Measurements from ENCODE around the gene ZNF845. TPM values are rescaled to one million over a fixed set of nuclear protein-coding genes. Genes with fewer than 3 reads are reported as not detected.

Gene ZNF845
- total and polyA plus RNA-seq, 2 experiments from 2014 or later, result 5.5 to 22.1 TPM

GRCh38 chr19:53389978-53390377 is 56.4 kb downstream of the ZNF845 start:
- peaks cover 17% of the 10 kb centered on the region for H3K27me3 Mint-ChIP-seq (ENCODE audit: insufficient read depth, low read depth, poor library complexity)
- Histone ChIP-seq H3K79me2 (replicated peaks; ENCODE audit: insufficient read depth) (no peaks in the 10 kb centered on the region), H4K20me1 (replicated peaks; ENCODE audit: insufficient read depth) (no peaks in the 10 kb centered on the region; the same call in 1 of the 2 replicates), H3F3A (replicated peaks; ENCODE audit: low read depth) (peaks cover 7% of the 10 kb centered on the region), H3K36me3 (ENCODE audit: insufficient read depth) (peaks cover 15% of the 10 kb centered on the region), H3K4me1 (ENCODE audit: insufficient read depth) (peaks cover 36% of the 10 kb centered on the region), H3K9me2 (ENCODE audit: insufficient read depth) (peaks cover 3% of the 10 kb centered on the region; the same call in 1 of the 2 replicates), H3K4me2 (peak overlapping the region; percentile 79), H3K27ac (ENCODE audit: low read depth) (peak overlapping the region; percentile 78), H3K27me3 (ENCODE audit: insufficient read depth) (no peaks in the 10 kb centered on the region), H2AFZ (no peak overlapping the region), H3K4me3 (peak overlapping the region; percentile 53)
- peaks cover 23% of the 10 kb centered on the region for H3K36me3 Mint-ChIP-seq (ENCODE audit: low read depth)
- H3K4me3 Mint-ChIP-seq, result peak overlapping the region; percentile 9; the same call in 1 of the 3 replicates
- DNase-seq (ENCODE audit: low spot score) (peak; percentile 98), ATAC-seq (peak; percentile 68)
- H3K9me3 Mint-ChIP-seq, result peaks cover 7% of the 10 kb centered on the region
- TF ChIP-seq POLR2AphosphoS5 (IDR thresholded peaks at IDR 0.05; ENCODE audit: low read depth) (peak; percentile 91), ETS1 (IDR thresholded peaks at IDR 0.05) (no peak)
- H3K27ac Mint-ChIP-seq, result no peak overlapping the region
- peaks cover 19% of the 10 kb centered on the region for H3K4me1 Mint-ChIP-seq

DNA sequence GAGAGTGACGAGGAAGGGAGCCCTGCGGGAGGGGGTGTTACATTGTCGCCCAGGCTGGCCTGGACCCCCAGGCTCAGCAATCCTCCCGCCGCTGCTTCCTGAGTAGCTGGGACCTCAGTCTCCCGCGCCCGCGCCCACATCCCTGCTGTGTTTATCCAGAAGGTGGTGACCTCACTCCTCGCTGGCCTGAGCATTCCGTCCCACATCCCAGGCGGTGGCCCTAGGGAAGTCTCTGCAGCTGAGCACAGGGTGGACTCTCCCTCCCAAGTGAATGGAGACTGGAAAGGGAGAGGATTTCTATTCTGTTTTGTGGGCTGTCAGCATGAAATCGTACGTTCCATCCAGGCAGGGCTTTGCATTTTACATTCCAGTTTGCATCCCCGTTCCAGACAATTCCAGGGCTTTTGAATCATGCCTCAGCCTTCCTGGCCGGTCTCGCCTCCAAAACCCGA is 61.0 kb downstream of the ZNF845 start:
- Histone ChIP-seq H4K20me1 (replicated peaks; ENCODE audit: insufficient read depth) (peaks cover 9% of the 10 kb centered on the region; the same call in 1 of the 2 replicates), H3K27ac (ENCODE audit: low read depth) (peak overlapping the region; percentile 89), H3K27me3 (ENCODE audit: insufficient read depth) (no peaks in the 10 kb centered on the region), H3K4me2 (peak overlapping the region; percentile 100), H3K4me1 (ENCODE audit: insufficient read depth) (peaks cover 39% of the 10 kb centered on the region), H3K9me2 (ENCODE audit: insufficient read depth) (peaks cover 3% of the 10 kb centered on the region; the same call in 1 of the 2 replicates), H2AFZ (peak overlapping the region; percentile 29), H3K36me3 (ENCODE audit: insufficient read depth) (peaks cover 6% of the 10 kb centered on the region; the same call in 1 of the 2 replicates), H3K79me2 (replicated peaks; ENCODE audit: insufficient read depth) (peaks cover 15% of the 10 kb centered on the region), H3F3A (replicated peaks; ENCODE audit: low read depth) (peaks cover 3% of the 10 kb centered on the region; the same call in 1 of the 2 replicates), H3K4me3 (peak overlapping the region; percentile 97)
- peak overlapping the region; percentile 98 for H3K4me3 Mint-ChIP-seq
- peak overlapping the region; percentile 88 for H3K27ac Mint-ChIP-seq
- H3K27me3 Mint-ChIP-seq (ENCODE audit: insufficient read depth, low read depth, poor library complexity), result peaks cover 21% of the 10 kb centered on the region
- H3K9me3 Mint-ChIP-seq, result no peaks in the 10 kb centered on the region
- DNase-seq (ENCODE audit: low spot score), result peak; percentile 84
- TF ChIP-seq, protein P1, sequence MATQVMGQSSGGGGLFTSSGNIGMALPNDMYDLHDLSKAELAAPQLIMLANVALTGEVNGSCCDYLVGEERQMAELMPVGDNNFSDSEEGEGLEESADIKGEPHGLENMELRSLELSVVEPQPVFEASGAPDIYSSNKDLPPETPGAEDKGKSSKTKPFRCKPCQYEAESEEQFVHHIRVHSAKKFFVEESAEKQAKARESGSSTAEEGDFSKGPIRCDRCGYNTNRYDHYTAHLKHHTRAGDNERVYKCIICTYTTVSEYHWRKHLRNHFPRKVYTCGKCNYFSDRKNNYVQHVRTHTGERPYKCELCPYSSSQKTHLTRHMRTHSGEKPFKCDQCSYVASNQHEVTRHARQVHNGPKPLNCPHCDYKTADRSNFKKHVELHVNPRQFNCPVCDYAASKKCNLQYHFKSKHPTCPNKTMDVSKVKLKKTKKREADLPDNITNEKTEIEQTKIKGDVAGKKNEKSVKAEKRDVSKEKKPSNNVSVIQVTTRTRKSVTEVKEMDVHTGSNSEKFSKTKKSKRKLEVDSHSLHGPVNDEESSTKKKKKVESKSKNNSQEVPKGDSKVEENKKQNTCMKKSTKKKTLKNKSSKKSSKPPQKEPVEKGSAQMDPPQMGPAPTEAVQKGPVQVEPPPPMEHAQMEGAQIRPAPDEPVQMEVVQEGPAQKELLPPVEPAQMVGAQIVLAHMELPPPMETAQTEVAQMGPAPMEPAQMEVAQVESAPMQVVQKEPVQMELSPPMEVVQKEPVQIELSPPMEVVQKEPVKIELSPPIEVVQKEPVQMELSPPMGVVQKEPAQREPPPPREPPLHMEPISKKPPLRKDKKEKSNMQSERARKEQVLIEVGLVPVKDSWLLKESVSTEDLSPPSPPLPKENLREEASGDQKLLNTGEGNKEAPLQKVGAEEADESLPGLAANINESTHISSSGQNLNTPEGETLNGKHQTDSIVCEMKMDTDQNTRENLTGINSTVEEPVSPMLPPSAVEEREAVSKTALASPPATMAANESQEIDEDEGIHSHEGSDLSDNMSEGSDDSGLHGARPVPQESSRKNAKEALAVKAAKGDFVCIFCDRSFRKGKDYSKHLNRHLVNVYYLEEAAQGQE (IDR thresholded peaks at IDR 0.05; ENCODE audit: unreplicated experiment), result no peak
- TF ChIP-seq ZNF331 (CRISPR knock-in tag; IDR thresholded peaks at IDR 0.05; ENCODE audit: low read depth) (no peak), ETS1 (IDR thresholded peaks at IDR 0.05) (peak; percentile 27; the same call in 1 of the 2 replicates), CREB1 (CRISPR knock-in tag; IDR thresholded peaks at IDR 0.05; ENCODE audit: low read depth) (no peak), CTCF (conservative IDR thresholded peaks at IDR 0.05; ENCODE audit: low read depth in 2 of 2) (no peak)
- peaks cover 29% of the 10 kb centered on the region for H3K4me1 Mint-ChIP-seq
- peaks cover 7% of the 10 kb centered on the region for H3K36me3 Mint-ChIP-seq (ENCODE audit: low read depth)
- ATAC-seq, result peak; percentile 47

Data from GM23338 (cell line).